Measurements from ENCODE around the gene NUMA1.

Gene NUMA1

DNA sequence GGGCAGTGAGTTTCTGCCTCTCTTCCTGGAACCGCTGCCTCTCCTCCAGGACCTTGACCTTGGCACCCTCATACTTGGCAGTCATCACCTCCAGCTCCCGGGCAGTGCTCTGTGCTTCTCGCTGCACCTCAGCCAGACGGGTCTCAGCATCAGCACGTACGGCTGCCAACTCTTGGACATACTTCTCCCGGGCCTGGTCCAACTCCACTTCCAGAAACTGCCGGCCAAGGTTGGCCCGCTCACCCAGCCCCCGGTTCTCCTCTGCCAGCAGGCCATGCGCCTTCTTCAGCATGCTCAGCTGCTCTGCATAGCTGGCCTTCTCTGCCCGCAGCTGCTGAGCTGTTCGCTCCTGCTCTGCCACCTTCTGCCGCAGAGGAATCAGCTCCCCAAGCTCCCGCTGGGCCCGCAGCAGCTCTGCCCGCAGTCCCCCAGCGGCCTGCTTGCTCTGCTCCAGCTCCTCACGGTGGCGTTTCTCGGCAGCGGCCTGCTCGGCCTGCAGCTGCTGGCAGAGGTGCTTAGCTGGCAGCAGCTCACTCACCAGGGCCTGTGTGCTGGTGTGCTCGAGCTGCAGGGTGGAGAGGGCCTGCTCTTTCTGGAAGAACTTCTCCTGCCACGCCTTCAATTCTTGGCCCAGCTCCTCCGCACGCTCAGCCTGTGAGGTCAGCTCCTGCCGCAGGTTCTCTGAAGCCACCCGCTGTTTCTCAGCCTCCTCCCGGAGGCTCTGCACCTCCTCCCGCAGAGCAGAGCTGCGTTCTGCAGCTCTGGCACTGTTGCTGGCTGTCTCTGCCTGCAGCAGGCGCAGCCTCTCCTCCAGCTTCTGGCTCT lies 67.2 kb downstream of the NUMA1 start:
- no peak overlapping the region for H3K4me3 ChIP-seq (ENCODE audit: low read length)
- TF ChIP-seq, protein P1, sequence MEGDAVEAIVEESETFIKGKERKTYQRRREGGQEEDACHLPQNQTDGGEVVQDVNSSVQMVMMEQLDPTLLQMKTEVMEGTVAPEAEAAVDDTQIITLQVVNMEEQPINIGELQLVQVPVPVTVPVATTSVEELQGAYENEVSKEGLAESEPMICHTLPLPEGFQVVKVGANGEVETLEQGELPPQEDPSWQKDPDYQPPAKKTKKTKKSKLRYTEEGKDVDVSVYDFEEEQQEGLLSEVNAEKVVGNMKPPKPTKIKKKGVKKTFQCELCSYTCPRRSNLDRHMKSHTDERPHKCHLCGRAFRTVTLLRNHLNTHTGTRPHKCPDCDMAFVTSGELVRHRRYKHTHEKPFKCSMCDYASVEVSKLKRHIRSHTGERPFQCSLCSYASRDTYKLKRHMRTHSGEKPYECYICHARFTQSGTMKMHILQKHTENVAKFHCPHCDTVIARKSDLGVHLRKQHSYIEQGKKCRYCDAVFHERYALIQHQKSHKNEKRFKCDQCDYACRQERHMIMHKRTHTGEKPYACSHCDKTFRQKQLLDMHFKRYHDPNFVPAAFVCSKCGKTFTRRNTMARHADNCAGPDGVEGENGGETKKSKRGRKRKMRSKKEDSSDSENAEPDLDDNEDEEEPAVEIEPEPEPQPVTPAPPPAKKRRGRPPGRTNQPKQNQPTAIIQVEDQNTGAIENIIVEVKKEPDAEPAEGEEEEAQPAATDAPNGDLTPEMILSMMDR (IDR thresholded peaks at IDR 0.05; ENCODE audit: insufficient read depth, low read depth, low read length, missing control alignments) = no peak
- DNase-seq (ENCODE audit: low read depth) = peak; percentile 74

DNA sequence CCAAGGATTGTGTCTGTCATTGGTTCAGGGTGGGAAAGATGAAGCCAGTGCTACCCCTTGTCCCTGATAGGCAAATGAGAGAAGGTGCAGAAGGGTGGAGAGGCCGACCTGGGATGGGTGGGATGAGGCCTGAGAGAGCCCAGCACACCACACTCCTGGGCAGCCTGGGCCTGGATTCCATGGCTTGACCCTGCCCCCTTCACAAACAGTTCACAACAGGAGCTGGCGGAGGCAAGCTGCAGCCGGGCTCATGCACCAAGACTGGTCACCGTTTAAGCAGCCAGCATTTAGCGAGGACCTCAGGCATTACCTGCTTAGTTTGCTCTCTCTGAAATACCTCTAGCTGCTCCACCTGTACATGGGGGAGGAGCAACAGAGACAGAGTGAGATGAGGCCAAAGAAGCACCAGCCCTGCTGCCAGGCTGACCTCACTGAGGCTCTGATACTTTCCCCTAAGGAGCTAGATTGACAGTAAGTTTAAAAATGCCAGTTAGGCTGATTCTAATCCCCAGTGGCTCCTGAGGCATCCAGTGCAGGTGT lies 68.2 kb downstream of the NUMA1 start:
- DNase-seq (ENCODE audit: low read depth) = no peak
- TF ChIP-seq, protein P1 (IDR thresholded peaks at IDR 0.05; ENCODE audit: insufficient read depth, low read depth, low read length, missing control alignments) = no peak
- no peak overlapping the region for H3K4me3 ChIP-seq (ENCODE audit: low read length)

DNA sequence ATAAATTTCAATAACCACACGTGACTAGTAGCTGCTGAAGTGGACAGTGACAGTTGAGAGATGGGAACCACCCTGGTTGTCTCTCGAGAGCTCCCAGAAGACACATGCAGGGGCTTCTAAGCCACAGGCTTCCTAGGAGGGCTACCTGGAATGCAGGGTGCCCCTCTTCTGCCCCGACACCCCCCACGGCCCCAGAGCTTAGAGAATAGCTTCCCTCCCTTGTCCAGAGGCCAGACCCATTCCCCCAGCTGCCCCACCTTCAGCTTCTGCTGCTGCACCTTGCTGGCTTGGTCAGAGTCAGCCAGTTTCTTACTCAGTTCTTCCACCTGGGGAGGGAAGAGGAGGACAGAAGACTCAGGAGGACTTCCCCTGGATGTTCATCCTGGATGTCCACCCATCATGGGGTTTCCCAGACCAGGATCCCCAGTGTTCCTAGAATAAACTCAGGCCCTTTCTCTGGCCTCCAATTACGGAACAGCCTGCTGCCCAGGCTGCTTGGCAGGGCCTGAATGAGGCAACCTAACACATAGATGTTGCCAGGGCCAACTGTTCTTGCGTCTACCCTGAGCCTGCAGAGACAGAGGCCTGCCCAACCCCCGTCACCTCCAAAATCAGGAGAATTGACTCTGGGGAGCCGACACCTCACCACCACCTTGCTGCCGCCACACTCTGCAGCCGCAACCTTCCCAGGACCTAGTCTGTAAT lies 69.7 kb downstream of the NUMA1 start:
- no peak for DNase-seq (ENCODE audit: low read depth)
- TF ChIP-seq, protein P1 (IDR thresholded peaks at IDR 0.05; ENCODE audit: insufficient read depth, low read depth, low read length, missing control alignments) = no peak
- H3K4me3 ChIP-seq (ENCODE audit: low read length) = no peak overlapping the region

DNA sequence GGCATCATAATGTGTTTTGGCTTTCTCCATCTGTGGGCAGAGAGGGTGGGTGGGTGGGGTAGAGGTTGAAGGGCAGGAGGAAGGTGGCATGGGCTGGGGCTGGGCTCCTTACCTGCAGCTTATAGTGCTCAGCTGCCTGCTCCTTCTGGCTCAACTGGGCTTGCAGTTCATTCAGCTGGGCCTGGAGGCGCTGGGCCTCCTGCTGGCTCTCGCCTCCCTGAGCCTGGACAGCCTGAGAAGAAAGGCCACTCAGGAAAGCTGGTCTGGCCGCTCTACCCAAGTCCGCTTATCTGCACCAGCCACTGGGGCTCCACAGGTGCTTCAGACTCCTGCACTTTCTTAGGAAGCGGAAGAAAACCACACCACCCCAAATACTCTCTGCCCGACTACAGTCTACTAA lies 71.2 kb downstream of the NUMA1 start:
- TF ChIP-seq, protein P1 (IDR thresholded peaks at IDR 0.05; ENCODE audit: insufficient read depth, low read depth, low read length, missing control alignments) = no peak
- no peak for DNase-seq (ENCODE audit: low read depth)
- no peak overlapping the region for H3K4me3 ChIP-seq (ENCODE audit: low read length)

DNA sequence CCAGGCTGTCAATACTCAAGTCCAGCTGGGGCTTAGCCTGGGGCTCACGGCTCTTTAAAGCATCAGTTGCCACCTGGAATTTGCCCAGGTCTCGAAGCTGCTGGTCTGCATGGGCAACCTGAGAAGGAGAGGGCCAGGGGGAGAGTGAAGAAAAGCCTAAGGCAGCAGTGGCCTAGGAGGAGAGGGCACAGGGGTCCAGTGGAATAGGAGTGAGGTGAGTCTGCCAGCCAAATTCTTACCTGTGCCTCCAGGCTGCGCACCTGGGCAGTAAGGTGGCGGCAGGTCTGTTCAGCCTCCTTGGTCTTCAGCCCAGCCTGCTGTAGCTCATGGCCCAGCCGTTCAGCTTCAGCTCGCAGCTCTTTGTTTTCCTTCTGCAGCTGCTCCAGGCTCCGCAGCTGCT lies 71.6 kb downstream of the NUMA1 start:
- TF ChIP-seq, protein P1 (IDR thresholded peaks at IDR 0.05; ENCODE audit: insufficient read depth, low read depth, low read length, missing control alignments) = no peak
- no peak overlapping the region for H3K4me3 ChIP-seq (ENCODE audit: low read length)
- DNase-seq (ENCODE audit: low read depth) = no peak

DNA sequence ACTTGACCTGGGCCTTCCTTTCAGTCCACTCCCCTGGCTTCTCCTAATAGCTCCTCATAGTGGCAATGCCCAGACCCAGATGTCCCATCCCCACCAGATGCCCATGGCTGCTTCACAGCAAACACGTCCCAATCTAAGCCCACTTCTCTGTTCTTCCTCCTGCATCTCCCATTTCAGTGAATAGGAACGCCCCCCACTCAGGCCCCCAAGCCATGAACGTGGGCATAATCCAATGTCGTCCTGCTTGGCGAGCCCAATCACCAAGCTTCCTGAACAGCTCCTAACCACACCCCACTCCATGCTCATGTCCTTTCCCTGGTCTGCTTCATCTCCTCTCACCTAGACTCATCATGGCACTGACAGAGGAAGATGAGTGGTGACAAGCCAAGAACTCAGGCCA lies 72.8 kb downstream of the NUMA1 start:
- DNase-seq (ENCODE audit: low read depth) = no peak
- H3K4me3 ChIP-seq (ENCODE audit: low read length) = no peak overlapping the region
- TF ChIP-seq, protein P1 (IDR thresholded peaks at IDR 0.05; ENCODE audit: insufficient read depth, low read depth, low read length, missing control alignments) = no peak

Measured in epithelial cell of esophagus (primary cell).